ENCODE results near the gene ABCC1.

- TF ChIP-seq, protein P1, sequence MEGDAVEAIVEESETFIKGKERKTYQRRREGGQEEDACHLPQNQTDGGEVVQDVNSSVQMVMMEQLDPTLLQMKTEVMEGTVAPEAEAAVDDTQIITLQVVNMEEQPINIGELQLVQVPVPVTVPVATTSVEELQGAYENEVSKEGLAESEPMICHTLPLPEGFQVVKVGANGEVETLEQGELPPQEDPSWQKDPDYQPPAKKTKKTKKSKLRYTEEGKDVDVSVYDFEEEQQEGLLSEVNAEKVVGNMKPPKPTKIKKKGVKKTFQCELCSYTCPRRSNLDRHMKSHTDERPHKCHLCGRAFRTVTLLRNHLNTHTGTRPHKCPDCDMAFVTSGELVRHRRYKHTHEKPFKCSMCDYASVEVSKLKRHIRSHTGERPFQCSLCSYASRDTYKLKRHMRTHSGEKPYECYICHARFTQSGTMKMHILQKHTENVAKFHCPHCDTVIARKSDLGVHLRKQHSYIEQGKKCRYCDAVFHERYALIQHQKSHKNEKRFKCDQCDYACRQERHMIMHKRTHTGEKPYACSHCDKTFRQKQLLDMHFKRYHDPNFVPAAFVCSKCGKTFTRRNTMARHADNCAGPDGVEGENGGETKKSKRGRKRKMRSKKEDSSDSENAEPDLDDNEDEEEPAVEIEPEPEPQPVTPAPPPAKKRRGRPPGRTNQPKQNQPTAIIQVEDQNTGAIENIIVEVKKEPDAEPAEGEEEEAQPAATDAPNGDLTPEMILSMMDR (conservative IDR thresholded peaks at IDR 0.05; ENCODE audit: low read length), result no peak
- no peak for TF ChIP-seq EZH2phosphoT487 (IDR thresholded peaks at IDR 0.05; ENCODE audit: borderline replicate concordance)
These were observed 41.5 kb downstream of the ABCC1 start for GRCh38 chr16:15990902-15991301.

All from Loucy (cell line).